Neuronal stem cell (in vitro differentiated cells): Measurements from ENCODE around the gene NOL11. TPM values are rescaled to one million over a fixed set of nuclear protein-coding genes. Genes with fewer than 3 reads are reported as not detected.

Source experiments
- DNase-seq: peaks from one replicate; pipeline ENCODE4 v3.0.0-alpha.2; 2013; ENCODE audit warnings: low spot score
- H2AFZ ChIP-seq: one replicate; pipeline ENCODE4 v1.6.1; 2013; ENCODE audit warnings: mild to moderate bottlenecking, low read length, inconsistent platforms
- H2AK5ac ChIP-seq: 2 replicates; pipeline ENCODE4 v1.6.1; 2013; ENCODE audit warnings: low read depth, mild to moderate bottlenecking, inconsistent platforms, low read length, moderate library complexity, mixed read lengths
- H2BK120ac ChIP-seq: 2 replicates; pipeline ENCODE4 v1.6.1; 2013; ENCODE audit warnings: low read depth, mild to moderate bottlenecking, inconsistent platforms, low read length, moderate library complexity, mixed read lengths
- H2BK12ac ChIP-seq: one replicate; pipeline ENCODE4 v1.6.1; 2013; ENCODE audit warnings: low read length, inconsistent platforms
- H2BK15ac ChIP-seq: 2 replicates; pipeline ENCODE4 v1.6.1; 2013; ENCODE audit warnings: mild to moderate bottlenecking, low read length, inconsistent platforms, mixed read lengths
- H2BK5ac ChIP-seq: one replicate; pipeline ENCODE4 v1.6.1; 2013; ENCODE audit warnings: inconsistent platforms, mild to moderate bottlenecking, low read length, moderate library complexity
- H3K14ac ChIP-seq: one replicate; pipeline ENCODE4 v1.6.1; 2013; ENCODE audit warnings: low read length, inconsistent platforms
- H3K18ac ChIP-seq: 2 replicates; pipeline ENCODE4 v1.6.1; 2013; ENCODE audit warnings: low read length, inconsistent platforms
- H3K23ac ChIP-seq: 2 replicates; pipeline ENCODE4 v1.6.1; 2013; ENCODE audit warnings: low read depth, mild to moderate bottlenecking, mixed read lengths, low read length, inconsistent platforms; ENCODE audit not compliant: poor library complexity
- H3K27ac ChIP-seq: replicated peaks from 3 replicates; pipeline ENCODE4 v1.5.1; 2013; ENCODE audit warnings: low read length, inconsistent platforms
- H3K27me3 ChIP-seq, 3 experiments: 2 replicates each; pipeline ENCODE4 v1.6.1; 2013; ENCODE audit warnings: low read length in 3 of 3, mild to moderate bottlenecking in 2 of 3, inconsistent platforms in 1 of 3, low read depth in 1 of 3, mixed read lengths in 1 of 3, moderate library complexity in 1 of 3; ENCODE audit not compliant: control insufficient read depth in 3 of 3, insufficient read depth in 3 of 3
- H3K36me3 ChIP-seq, 2 donors: replicated peaks in 1 of 2; 2 replicates each; pipeline ENCODE4 v1.6.1; 2013; ENCODE audit warnings: low read length in 2 of 2; ENCODE audit not compliant: control insufficient read depth in 2 of 2, insufficient read depth in 2 of 2
- H3K4ac ChIP-seq: 2 replicates; pipeline ENCODE4 v1.6.1; 2013; ENCODE audit warnings: inconsistent platforms, mild to moderate bottlenecking, low read length, moderate library complexity
- H3K4me1 ChIP-seq, 2 donors: 1 replicate in 1 of 2; 2 replicates in 1 of 2; pipeline ENCODE4 v1.6.1; 2013; ENCODE audit warnings: low read length in 2 of 2, low read depth in 1 of 2; ENCODE audit not compliant: control insufficient read depth in 2 of 2, insufficient read depth in 1 of 2
- H3K4me2 ChIP-seq: one replicate; pipeline ENCODE4 v1.6.1; 2013; ENCODE audit warnings: mild to moderate bottlenecking, low read length, inconsistent platforms; ENCODE audit not compliant: insufficient read depth, poor library complexity, severe bottlenecking
- H3K4me3 ChIP-seq, 2 donors: 2 replicates each; pipeline ENCODE4 v1.5.1; 2013; ENCODE audit warnings: low read length in 2 of 2, mild to moderate bottlenecking in 2 of 2, inconsistent platforms in 1 of 2, moderate library complexity in 1 of 2
- H3K79me1 ChIP-seq: one replicate; pipeline ENCODE4 v1.6.1; 2013; ENCODE audit warnings: low read depth, mild to moderate bottlenecking, inconsistent platforms, low read length, moderate library complexity
- H3K9ac ChIP-seq: one replicate; pipeline ENCODE4 v1.6.1; 2013; ENCODE audit warnings: mild to moderate bottlenecking, low read depth, low read length, inconsistent platforms; ENCODE audit not compliant: poor library complexity
- H3K9me3 ChIP-seq, 2 donors: replicated peaks in 1 of 2; 2 replicates each; pipeline versions ENCODE3 to v1.6.1; 2013; ENCODE audit warnings: low read length in 2 of 2, mild to moderate bottlenecking in 2 of 2, inconsistent platforms in 1 of 2, low read depth in 1 of 2, mixed read lengths in 1 of 2, moderate library complexity in 1 of 2; ENCODE audit not compliant: control insufficient read depth in 2 of 2, insufficient read depth in 1 of 2
- H4K8ac ChIP-seq: one replicate; pipeline ENCODE4 v1.6.1; 2013; ENCODE audit warnings: low read depth, mild to moderate bottlenecking, inconsistent platforms, low read length, moderate library complexity
- H4K91ac ChIP-seq: one replicate; pipeline ENCODE4 v1.6.1; 2013; ENCODE audit warnings: low read length, low read depth, mild to moderate bottlenecking, inconsistent platforms; ENCODE audit not compliant: poor library complexity
- WGBS, 2 donors: extraction: QIAGEN DNeasy Blood & Tissue Kit; methylation state at CpG; one replicate each; pipeline ENCODE4 v1.1.7; 2013; ENCODE audit warnings: missing lambda C conversion rate in 2 of 2, mixed read lengths in 1 of 2; ENCODE audit not compliant: insufficient read length in 2 of 2, insufficient replicate concordance in 1 of 2; ENCODE audit errors: extremely low coverage in 2 of 2; 5-methylcytosine and 5-hydroxymethylcytosine counted together
- polyA plus RNA-seq, 2 experiments: library from polyadenylated mRNA; stranded (reverse); fragments of 200-250 nt; gene quantifications; one replicate each; pipeline ENCODE4 v1.2.3, GENCODE V29; 2013

NOL11 gene
- 49.5 TPM for polyA plus RNA-seq (2013, experiment 1 of 2)
- polyA plus RNA-seq (2013, experiment 2 of 2), result 50.5 TPM

GRCh38 chr17:67717624-67718324 is at the start of gene NOL11:
Gene NOL11, plus strand, starts transcription at chr17:67717936. Its CDS starts 12 bp downstream, at chr17:67717948.
- Histone ChIP-seq H3K27ac (peak within 1 kb of the TSS; percentile 80), H3K27me3 (no peaks in the 10 kb centered on the region), H4K8ac (no peak within 1 kb of the TSS), H3K79me1 (peaks cover 6% of the 10 kb centered on the region), H3K9ac (peak within 1 kb of the TSS; percentile 95), H2BK5ac (no peak within 1 kb of the TSS), H3K18ac (peak within 1 kb of the TSS; percentile 91), H2BK12ac (no peak within 1 kb of the TSS), H3K36me3 (peaks cover 14 to 35% of the 10 kb centered on the region in 2 donors), H2AK5ac (no peak within 1 kb of the TSS), H3K4me2 (peak within 1 kb of the TSS; percentile 66), H2BK15ac (no peak within 1 kb of the TSS), H3K4me3 (peak within 1 kb of the TSS; percentile 88 to 92), H3K4ac (no peak within 1 kb of the TSS), H2AFZ (peak within 1 kb of the TSS; percentile 90), H3K23ac (peak within 1 kb of the TSS; percentile 58), H2BK120ac (no peak within 1 kb of the TSS), H3K14ac (peak within 1 kb of the TSS; percentile 83), H3K4me1 (peaks cover 2 to 15% of the 10 kb centered on the region in 2 donors), H3K9me3 (peaks cover 0 to 4% of the 10 kb centered on the region in 2 donors), H4K91ac (no peak within 1 kb of the TSS)
- DNase-seq, result peak; percentile 99
- WGBS, 2 donors, result no CpG with 5 or more reads among the region's 49 CpGs

GRCh38 chr17:67671493-67671892 is 46.2 kb upstream of the NOL11 start:
- Histone ChIP-seq H3K4me1 (no peaks in the 10 kb centered on the region), H3K18ac (no peak overlapping the region), H2BK120ac (no peak overlapping the region), H3K36me3 (peaks cover 0 to 8% of the 10 kb centered on the region in 2 donors), H2AFZ (no peak overlapping the region), H3K27ac (no peak overlapping the region), H3K79me1 (no peaks in the 10 kb centered on the region), H4K91ac (no peak overlapping the region), H4K8ac (no peak overlapping the region), H3K9me3 (no peaks in the 10 kb centered on the region), H2BK12ac (no peak overlapping the region), H3K4ac (no peak overlapping the region), H3K4me2 (no peak overlapping the region), H3K14ac (no peak overlapping the region), H2AK5ac (no peak overlapping the region), H2BK15ac (no peak overlapping the region), H3K4me3 (no peak overlapping the region), H3K9ac (no peak overlapping the region), H2BK5ac (no peak overlapping the region), H3K27me3 (no peaks in the 10 kb centered on the region), H3K23ac (no peak overlapping the region)
- WGBS, 2 donors, result no CpG with 5 or more reads among the region's 3 CpGs
- no peak for DNase-seq

- Histone ChIP-seq H2BK12ac (no peak overlapping the region), H3K79me1 (no peaks in the 10 kb centered on the region), H3K9me3 (no peaks in the 10 kb centered on the region), H3K23ac (no peak overlapping the region), H3K14ac (no peak overlapping the region), H3K4ac (no peak overlapping the region), H3K36me3 (peaks cover 0 to 8% of the 10 kb centered on the region in 2 donors), H2AFZ (no peak overlapping the region), H2BK120ac (no peak overlapping the region), H2BK15ac (no peak overlapping the region), H2AK5ac (no peak overlapping the region), H2BK5ac (no peak overlapping the region), H3K18ac (no peak overlapping the region), H3K9ac (no peak overlapping the region), H4K91ac (no peak overlapping the region), H3K4me2 (no peak overlapping the region), H3K27me3 (no peaks in the 10 kb centered on the region), H4K8ac (no peak overlapping the region), H3K27ac (no peak overlapping the region), H3K4me1 (no peaks in the 10 kb centered on the region), H3K4me3 (no peak overlapping the region)
- WGBS, 2 donors, result no CpG with 5 or more reads among the region's 10 CpGs
- DNase-seq, result no peak
These were observed 45.0 kb upstream of the NOL11 start for GRCh38 chr17:67672592-67673335.

GRCh38 chr17:67675481-67675880 is 42.3 kb upstream of the NOL11 start:
- Histone ChIP-seq H2BK120ac (no peak overlapping the region), H3K36me3 (peaks cover 0 to 5% of the 10 kb centered on the region in 2 donors), H2AK5ac (no peak overlapping the region), H2BK15ac (no peak overlapping the region), H3K4me1 (no peaks in the 10 kb centered on the region), H3K79me1 (no peaks in the 10 kb centered on the region), H4K8ac (no peak overlapping the region), H3K4me2 (no peak overlapping the region), H4K91ac (no peak overlapping the region), H3K4ac (no peak overlapping the region), H3K27ac (no peak overlapping the region), H3K14ac (no peak overlapping the region), H2BK5ac (no peak overlapping the region), H3K18ac (no peak overlapping the region), H2BK12ac (no peak overlapping the region), H3K9ac (no peak overlapping the region), H2AFZ (no peak overlapping the region), H3K4me3 (no peak overlapping the region), H3K23ac (no peak overlapping the region), H3K27me3 (no peaks in the 10 kb centered on the region), H3K9me3 (no peaks in the 10 kb centered on the region)
- no peak for DNase-seq
- no CpG with 5 or more reads among the region's 4 CpGs for WGBS, 2 donors
